ENCODE measurements around the gene TMEM119. TPM values are rescaled to one million over a fixed set of nuclear protein-coding genes. Genes with fewer than 3 reads are reported as not detected.

The TMEM119 gene
- total RNA-seq, 1 experiment from 2014 or later, result not detected

- intact Hi-C loops (cut with micrococcal nuclease; ENCODE audit: unreplicated experiment), result no loop called here
- no peaks in the 10 kb centered on the region for H3K9me3 ChIP-seq (ENCODE audit: low read depth, low read length, poor library complexity, severe bottlenecking)
- H3K36me3 ChIP-seq (ENCODE audit: insufficient read depth, low read length, poor library complexity, severe bottlenecking), result no peaks in the 10 kb centered on the region
- H3K4me1 ChIP-seq (ENCODE audit: insufficient read depth, low read length, poor library complexity, severe bottlenecking), result peaks cover 7% of the 10 kb centered on the region
- no peak for DNase-seq (ENCODE audit: low spot score)
- ChIA-PET CTCF (no interaction called here), POLR2A (ENCODE audit: low non-redundant PET) (no interaction called here)
- no TSS peak for BruUV-seq (replicated peaks)
- no peaks in the 10 kb centered on the region for H3K27me3 ChIP-seq (replicated peaks; ENCODE audit: insufficient read depth, low read depth, low read length, poor library complexity)
- H3K4me3 ChIP-seq (ENCODE audit: low read depth, low read length, poor library complexity, severe bottlenecking), result no peak overlapping the region
- TF ChIP-seq CTCF (conservative IDR thresholded peaks at IDR 0.05; ENCODE audit: low read depth, low read length) (no peak), EZH2 (IDR thresholded peaks at IDR 0.05; ENCODE audit: borderline replicate concordance, low read depth, low read length, poor library complexity, severe bottlenecking) (no peak)
- no peak overlapping the region for H3K27ac ChIP-seq (ENCODE audit: low read depth, low read length, poor library complexity, severe bottlenecking)
Measured at GRCh38 chr12:108608616-108609015, 10.7 kb upstream of the TMEM119 start.

GRCh38 chr12:108607981-108608600 is 10.2 kb upstream of the TMEM119 start:
- H3K27ac ChIP-seq (ENCODE audit: low read depth, low read length, poor library complexity, severe bottlenecking), result no peak overlapping the region
- H3K9me3 ChIP-seq (ENCODE audit: low read depth, low read length, poor library complexity, severe bottlenecking), result no peaks in the 10 kb centered on the region
- no peak for TF ChIP-seq EZH2 (IDR thresholded peaks at IDR 0.05; ENCODE audit: borderline replicate concordance, low read depth, low read length, poor library complexity, severe bottlenecking)
- no peak for TF ChIP-seq CTCF (conservative IDR thresholded peaks at IDR 0.05; ENCODE audit: low read depth, low read length)
- no peak for DNase-seq (ENCODE audit: low spot score)
- ChIA-PET POLR2A (ENCODE audit: low non-redundant PET) (no interaction called here), CTCF (no interaction called here)
- H3K27me3 ChIP-seq (replicated peaks; ENCODE audit: insufficient read depth, low read depth, low read length, poor library complexity), result no peaks in the 10 kb centered on the region
- intact Hi-C loops (cut with micrococcal nuclease; ENCODE audit: unreplicated experiment), result no loop called here
- no TSS peak for BruUV-seq (replicated peaks)
- H3K4me3 ChIP-seq (ENCODE audit: low read depth, low read length, poor library complexity, severe bottlenecking), result no peak overlapping the region
- peaks cover 7% of the 10 kb centered on the region for H3K4me1 ChIP-seq (ENCODE audit: insufficient read depth, low read length, poor library complexity, severe bottlenecking)
- H3K36me3 ChIP-seq (ENCODE audit: insufficient read depth, low read length, poor library complexity, severe bottlenecking), result no peaks in the 10 kb centered on the region

- ChIA-PET CTCF (no interaction called here), POLR2A (ENCODE audit: low non-redundant PET) (no interaction called here)
- Histone ChIP-seq H3K9me3 (ENCODE audit: low read depth, low read length, poor library complexity, severe bottlenecking) (no peaks in the 10 kb centered on the region), H3K4me1 (ENCODE audit: insufficient read depth, low read length, poor library complexity, severe bottlenecking) (peaks cover 7% of the 10 kb centered on the region), H3K4me3 (ENCODE audit: low read depth, low read length, poor library complexity, severe bottlenecking) (no peak overlapping the region), H3K36me3 (ENCODE audit: insufficient read depth, low read length, poor library complexity, severe bottlenecking) (no peaks in the 10 kb centered on the region), H3K27me3 (replicated peaks; ENCODE audit: insufficient read depth, low read depth, low read length, poor library complexity) (no peaks in the 10 kb centered on the region), H3K27ac (ENCODE audit: low read depth, low read length, poor library complexity, severe bottlenecking) (no peak overlapping the region)
- no peak for TF ChIP-seq EZH2 (IDR thresholded peaks at IDR 0.05; ENCODE audit: borderline replicate concordance, low read depth, low read length, poor library complexity, severe bottlenecking)
- no peak for TF ChIP-seq CTCF (conservative IDR thresholded peaks at IDR 0.05; ENCODE audit: low read depth, low read length)
- intact Hi-C loops (cut with micrococcal nuclease; ENCODE audit: unreplicated experiment), result no loop called here
- no TSS peak for BruUV-seq (replicated peaks)
- DNase-seq (ENCODE audit: low spot score), result no peak
Measured at GRCh38 chr12:108606492-108606891, 8.6 kb upstream of the TMEM119 start.
